Purkinje cell (primary cell): ENCODE results near the gene ASCC2. TPM values are rescaled to one million over a fixed set of nuclear protein-coding genes. Genes with fewer than 3 reads are reported as not detected.

Experiments
- polyA plus RNA-seq: library from polyadenylated mRNA; unstranded; fragments of >200 nt; fragmentation: Nextera tagmentation; gene quantifications from 2 replicates; pipeline ENCODE4 v1.2.1, GENCODE V29; 2014

ASCC2 gene, protein sequence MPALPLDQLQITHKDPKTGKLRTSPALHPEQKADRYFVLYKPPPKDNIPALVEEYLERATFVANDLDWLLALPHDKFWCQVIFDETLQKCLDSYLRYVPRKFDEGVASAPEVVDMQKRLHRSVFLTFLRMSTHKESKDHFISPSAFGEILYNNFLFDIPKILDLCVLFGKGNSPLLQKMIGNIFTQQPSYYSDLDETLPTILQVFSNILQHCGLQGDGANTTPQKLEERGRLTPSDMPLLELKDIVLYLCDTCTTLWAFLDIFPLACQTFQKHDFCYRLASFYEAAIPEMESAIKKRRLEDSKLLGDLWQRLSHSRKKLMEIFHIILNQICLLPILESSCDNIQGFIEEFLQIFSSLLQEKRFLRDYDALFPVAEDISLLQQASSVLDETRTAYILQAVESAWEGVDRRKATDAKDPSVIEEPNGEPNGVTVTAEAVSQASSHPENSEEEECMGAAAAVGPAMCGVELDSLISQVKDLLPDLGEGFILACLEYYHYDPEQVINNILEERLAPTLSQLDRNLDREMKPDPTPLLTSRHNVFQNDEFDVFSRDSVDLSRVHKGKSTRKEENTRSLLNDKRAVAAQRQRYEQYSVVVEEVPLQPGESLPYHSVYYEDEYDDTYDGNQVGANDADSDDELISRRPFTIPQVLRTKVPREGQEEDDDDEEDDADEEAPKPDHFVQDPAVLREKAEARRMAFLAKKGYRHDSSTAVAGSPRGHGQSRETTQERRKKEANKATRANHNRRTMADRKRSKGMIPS
- polyA plus RNA-seq, result 3.8 and 4.3 TPM in 2 replicates

DNA sequence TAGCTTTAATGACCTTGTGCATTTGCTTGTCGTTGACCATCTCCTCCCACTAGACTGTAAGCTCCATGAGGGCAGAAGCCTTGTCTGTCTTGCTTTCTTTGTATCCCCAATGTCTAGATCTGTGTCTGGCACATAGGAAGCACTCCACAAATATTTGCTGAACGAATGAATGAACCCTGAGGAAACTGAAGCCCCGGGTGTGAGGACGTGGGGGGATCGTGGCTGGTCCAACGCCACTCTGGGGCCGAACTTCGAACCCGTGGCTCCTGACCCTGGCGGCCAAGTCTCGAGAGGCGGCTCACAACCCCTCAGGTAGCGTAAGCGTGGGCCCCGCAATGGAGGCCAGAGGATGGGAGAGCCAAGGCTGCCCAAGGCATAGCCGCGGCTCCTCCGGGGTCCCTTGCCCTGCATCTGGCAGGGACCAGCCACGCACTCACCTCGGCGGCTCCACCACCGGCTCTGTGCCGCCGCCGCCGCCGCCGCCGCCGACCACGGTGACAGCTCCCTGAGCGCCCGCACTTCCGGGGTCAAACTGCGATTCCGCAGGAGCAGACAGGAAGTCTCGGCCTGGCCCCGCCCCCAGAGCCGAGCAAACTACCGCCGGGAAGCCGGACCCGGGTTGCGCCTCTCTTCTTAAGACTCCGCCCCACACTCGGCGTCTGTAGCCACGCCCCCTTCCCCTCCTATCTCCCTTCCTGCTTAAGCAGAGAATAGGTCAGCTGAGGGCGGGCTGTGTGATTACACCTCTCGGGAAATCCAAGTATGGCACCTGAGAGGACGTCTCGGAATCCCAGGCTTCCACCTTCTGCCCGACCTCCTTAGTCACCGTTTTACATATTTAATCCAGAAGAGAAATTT is at the start of gene ASCC2:
Gene ASCC2 (minus strand): TSS at position 534 of the 858 bp plus-strand sequence. CDS start 5,949 bp downstream, outside the sequence.

DNA sequence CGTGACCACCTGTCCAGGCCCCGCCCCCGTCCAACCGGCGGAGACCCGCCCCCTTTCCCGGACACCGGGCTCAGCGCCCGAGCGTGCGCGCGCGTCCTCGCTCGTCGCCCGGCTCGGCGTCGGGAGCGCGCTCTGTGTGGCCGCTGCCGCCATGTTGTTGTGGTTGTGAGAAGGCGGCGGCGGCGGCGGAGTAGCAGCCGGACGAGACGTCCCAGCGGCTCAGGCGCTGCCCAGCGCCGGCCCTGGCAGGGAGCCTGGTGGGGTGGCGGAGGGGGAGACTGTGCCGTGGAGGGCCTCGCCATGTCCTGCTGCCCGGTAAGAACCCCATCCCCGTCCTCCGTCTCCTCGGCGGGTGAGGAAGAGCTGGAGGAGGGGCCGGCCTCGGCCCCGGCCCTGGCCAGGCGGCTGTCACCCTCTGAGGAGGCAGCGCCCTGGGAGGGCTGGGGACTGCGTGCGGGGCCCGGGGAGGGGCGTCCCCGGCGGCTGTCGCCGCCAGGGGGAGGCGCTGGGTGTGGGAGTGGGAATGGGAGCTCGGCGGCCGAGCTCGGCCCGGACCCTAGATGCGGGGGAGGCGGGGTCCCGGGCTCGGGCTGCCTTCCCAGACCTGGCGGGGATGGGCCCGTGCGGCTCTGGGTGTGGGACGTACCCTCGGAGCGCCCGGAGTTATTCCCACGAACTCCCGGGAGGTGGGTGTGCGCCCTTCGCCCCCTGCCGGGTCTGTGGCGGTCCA is 45.1 kb upstream of the ASCC2 start, which contains the start of gene MTMR3:
Gene MTMR3 (plus strand): TSS at position 130 of the 730 bp plus-strand sequence. CDS start 87,886 bp downstream, outside the sequence.

DNA sequence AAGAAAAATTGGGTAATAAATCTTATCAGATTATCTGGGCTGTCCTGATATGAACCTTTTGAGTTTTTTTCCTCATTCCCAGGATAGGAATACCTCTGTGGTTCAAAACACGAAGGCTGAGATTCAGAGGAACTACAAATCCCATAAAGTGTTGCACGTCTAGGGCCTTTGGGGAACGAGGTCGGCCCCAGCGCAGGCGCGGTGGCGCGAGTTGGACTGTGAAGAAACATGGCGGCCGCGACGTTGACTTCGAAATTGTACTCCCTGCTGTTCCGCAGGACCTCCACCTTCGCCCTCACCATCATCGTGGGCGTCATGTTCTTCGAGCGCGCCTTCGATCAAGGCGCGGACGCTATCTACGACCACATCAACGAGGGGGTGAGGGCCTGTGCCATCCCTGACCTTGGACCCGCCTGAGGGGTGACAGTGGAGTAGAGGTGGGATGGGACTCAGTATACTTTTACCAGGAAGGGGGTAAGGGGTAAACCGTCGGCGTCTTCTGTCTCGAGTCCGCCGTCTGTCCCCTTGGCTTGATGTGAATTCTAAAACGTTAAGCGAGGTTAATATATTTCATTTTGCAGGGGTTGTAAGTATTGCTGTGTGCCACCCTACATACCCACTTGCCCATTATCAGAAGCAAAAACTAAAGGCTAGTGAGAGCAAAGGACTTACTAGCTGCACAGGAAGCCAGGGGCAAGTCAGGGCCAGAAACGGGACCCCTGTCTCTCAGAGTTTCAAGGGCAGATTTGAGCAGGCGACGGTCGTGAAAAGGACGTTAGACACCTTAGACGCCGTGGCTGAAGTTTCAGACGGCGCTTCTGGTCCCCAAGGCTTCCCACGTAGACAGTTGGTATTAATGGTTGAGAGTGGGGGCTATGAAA is 70.7 kb downstream of the ASCC2 start, which contains the start of gene UQCR10:
Gene UQCR10 (plus strand): TSS at position 199 of the 881 bp plus-strand sequence. CDS start 30 bp downstream, at position 229.

DNA sequence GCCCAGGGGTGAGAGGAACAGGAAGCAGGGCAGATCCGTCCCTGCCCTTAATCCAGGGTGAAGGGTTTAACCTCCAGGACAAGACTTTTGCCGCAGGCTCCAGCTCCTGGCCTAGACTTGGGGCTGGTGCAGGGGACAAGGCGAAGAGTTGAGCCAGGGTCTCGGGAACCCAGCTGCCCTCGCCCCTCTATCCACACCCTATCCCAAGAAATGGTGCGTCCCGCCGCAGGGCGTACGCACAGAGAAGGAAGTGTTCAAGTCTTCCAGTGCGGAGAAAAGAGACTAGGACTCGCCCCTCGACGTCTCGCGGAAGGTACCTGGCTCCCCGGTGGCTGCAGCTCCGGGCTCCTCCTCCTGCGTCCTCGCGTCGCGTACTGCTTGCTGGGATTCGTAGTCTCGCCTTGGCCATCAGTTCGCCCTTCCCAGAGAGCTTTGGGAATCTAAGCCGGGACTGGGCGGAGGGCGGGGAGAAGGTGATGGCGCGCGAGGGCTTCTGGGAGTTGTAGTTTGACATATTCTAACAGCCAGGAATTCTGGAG is 71.4 kb downstream of the ASCC2 start, which contains the start of gene ZMAT5:
Gene ZMAT5 (minus strand): TSS at position 376 of the 539 bp plus-strand sequence. CDS start 18,463 bp downstream, outside the sequence.

Other genes starting within 250 kb of the ASCC2 start
- 5.0 TPM in 2 replicates for gene NF2, start 234.6 kb downstream of the ASCC2 start, polyA plus RNA-seq
- gene CABP7, start 118.3 kb downstream of the ASCC2 start, polyA plus RNA-seq, result 6.6 and 11.0 TPM in 2 replicates
- gene ZMAT5, start 71.3 kb downstream of the ASCC2 start, polyA plus RNA-seq, result 1.3 and 9.2 TPM in 2 replicates
- gene UQCR10, start 70.9 kb downstream of the ASCC2 start, polyA plus RNA-seq, result 1,525 and 1,754 TPM in 2 replicates
- gene MTMR3, start 44.9 kb upstream of the ASCC2 start, polyA plus RNA-seq, result 3.9 and 6.5 TPM in 2 replicates
- gene HORMAD2, start 242.2 kb upstream of the ASCC2 start, polyA plus RNA-seq, result 1.3 TPM in 1 of 2 replicates, not detected in the other